K562 (cell line): ENCODE data around the gene CCDC187. TPM values are rescaled to one million over a fixed set of nuclear protein-coding genes. Genes with fewer than 3 reads are reported as not detected.

Experiments used
- ATAC-seq: fragments of 200-7000 bp; cut with Tn5 transposase; 3 replicates; pipeline ENCODE4 v1.9.1; 2020; ENCODE audit warnings: moderate library complexity
- BruUV-seq: library from RNA; stranded (reverse); fragments of 400-500 nt; replicated peaks from 2 replicates; lab custom pipeline; 2021; lab: Mats Ljungman, UMichigan
- CTCF ChIA-PET: fragments of 300-600 bp; formaldehyde crosslinking; extraction: SDS; loops from one replicate; lab custom pipeline; 2021; ENCODE audit warnings: low intra/inter-chr PET ratio; lab: Yijun Ruan, JAX
- POLR2A ChIA-PET: fragments of 300-600, 350-650 bp; sonication (Branson Sonifier 250); formaldehyde crosslinking; extraction: SDS; loops from one replicate; lab custom pipeline; 2021; ENCODE audit warnings: antibody characterized with exemption, inconsistent platforms; lab: Yijun Ruan, JAX
- DNase-seq, 4 experiments: peaks; one replicate each; pipeline versions ENCODE4 v3.0.0 to v3.0.0-alpha.2; 2011 to 2018; ENCODE audit warnings: low spot score in 3 of 4, mixed read lengths in 3 of 4; ENCODE audit errors: extremely low read depth in 1 of 4
- FAIRE-seq: peaks from 2 replicates; lab custom pipeline; 2011; peaks lifted over from hg19 to GRCh38; lab: Jason Lieb, UNC
- H2AFZ ChIP-seq: 2 replicates; pipeline ENCODE4 v1.6.0; 2011; ENCODE audit warnings: low read depth, low read length, control low read depth, inconsistent platforms
- H3K27ac ChIP-seq: fragments of 200-600 bp; 3 replicates; pipeline ENCODE4 v1.8.0; 2011; ENCODE audit warnings: low read depth, mild to moderate bottlenecking, control low read depth, inconsistent platforms, low read length, moderate library complexity, mixed read lengths; ENCODE audit errors: extremely low read depth
- H3K27me3 ChIP-seq, 2 experiments: fragments of 300-600 bp in 1 of 2; 2 replicates in 1 of 2; 3 replicates in 1 of 2; pipeline versions ENCODE4 v1.6.0 to v1.8.0; 2011; ENCODE audit warnings: inconsistent platforms in 2 of 2, low read length in 2 of 2, mild to moderate bottlenecking in 1 of 2, mixed read lengths in 1 of 2, moderate library complexity in 1 of 2; ENCODE audit not compliant: control insufficient read depth in 2 of 2, insufficient read depth in 2 of 2
- H3K36me3 ChIP-seq: fragments of 300-600 bp; 3 replicates; pipeline ENCODE4 v1.8.0; 2011; ENCODE audit warnings: mild to moderate bottlenecking, low read length, inconsistent platforms; ENCODE audit not compliant: control insufficient read depth, insufficient read depth
- H3K4me1 ChIP-seq, 2 experiments: fragments of 200-600 bp in 1 of 2; replicated peaks in 1 of 2; 2 replicates in 1 of 2; 3 replicates in 1 of 2; pipeline versions ENCODE4 v1.5.1 to v1.8.0; 2011; ENCODE audit warnings: inconsistent platforms in 2 of 2, low read length in 2 of 2, mild to moderate bottlenecking in 1 of 2, mixed read lengths in 1 of 2, moderate library complexity in 1 of 2; ENCODE audit not compliant: control insufficient read depth in 2 of 2, insufficient read depth in 2 of 2
- H3K4me2 ChIP-seq: 2 replicates; pipeline ENCODE4 v1.6.1; 2011; ENCODE audit warnings: low read length, control low read depth, inconsistent platforms, mixed read lengths; ENCODE audit not compliant: insufficient read depth
- H3K4me3 ChIP-seq: fragments of 200-600 bp; sonication (generic), shearing (Covaris generic); 2 replicates; pipeline ENCODE4 v1.5.1; 2016; ENCODE audit warnings: control low read depth, inconsistent platforms
- H3K79me2 ChIP-seq: fragments of 200-600 bp; 3 replicates; pipeline ENCODE4 v1.8.0; 2011; ENCODE audit warnings: low read length, inconsistent platforms; ENCODE audit not compliant: control insufficient read depth, insufficient read depth
- H3K9ac ChIP-seq, 2 experiments: 2 replicates each; pipeline versions ENCODE4 v1.6.0 to v1.6.1; 2011; ENCODE audit warnings: low read depth in 2 of 2, low read length in 2 of 2, control low read depth in 1 of 2, inconsistent platforms in 1 of 2, mild to moderate bottlenecking in 1 of 2, mixed read lengths in 1 of 2; ENCODE audit not compliant: insufficient read depth in 1 of 2
- H3K9me1 ChIP-seq: one replicate; pipeline ENCODE4 v1.6.0; 2011; ENCODE audit warnings: inconsistent platforms, mild to moderate bottlenecking, low read length, moderate library complexity; ENCODE audit not compliant: control insufficient read depth, insufficient read depth
- H3K9me3 ChIP-seq: replicated peaks from 2 replicates; pipeline ENCODE4 v1.5.1; 2011; ENCODE audit warnings: low read depth, low read length, inconsistent platforms; ENCODE audit not compliant: control insufficient read depth, insufficient read depth
- H4K20me1 ChIP-seq: replicated peaks from 2 replicates; pipeline ENCODE4 v1.6.1; 2011; ENCODE audit warnings: low read length, inconsistent platforms, mixed read lengths; ENCODE audit not compliant: control insufficient read depth, insufficient read depth
- DACH1 ChIP-seq: fragments of 450-650 bp; IDR thresholded peaks from 2 replicates; pipeline ENCODE4 v1.6.1; 2018; ENCODE audit not compliant: partially characterized antibody
- DIDO1 ChIP-seq: fragments of 450-650 bp; IDR thresholded peaks from 2 replicates; pipeline ENCODE4 v1.6.1; 2016; ENCODE audit warnings: low read depth, missing biosample characterization, missing genetic modification characterization
- GABPB1 ChIP-seq: sonication (generic); formaldehyde crosslinking; IDR thresholded peaks from 2 replicates; pipeline ENCODE4 v1.8.0; 2022; ENCODE audit warnings: mild to moderate bottlenecking, missing genetic modification reagents
- GATA2 ChIP-seq: sonication (generic); formaldehyde crosslinking; IDR thresholded peaks from 2 replicates; pipeline ENCODE4 v1.4.0; 2020; ENCODE audit warnings: mild to moderate bottlenecking, missing genetic modification reagents
- HDAC3 ChIP-seq: fragments of 450-650 bp; IDR thresholded peaks from 2 replicates; pipeline ENCODE4 v1.6.1; 2018; ENCODE audit warnings: borderline replicate concordance, mild to moderate bottlenecking, moderate library complexity; ENCODE audit not compliant: partially characterized antibody
- HNRNPLL ChIP-seq: fragments of 200-400 bp; formaldehyde crosslinking; IDR thresholded peaks from 2 replicates; pipeline ENCODE4 v1.6.1; 2017; ENCODE audit warnings: low read length, low read depth, mild to moderate bottlenecking; ENCODE audit not compliant: poor library complexity, severe bottlenecking
- JUNB ChIP-seq: fragments of 450-650 bp; formaldehyde crosslinking; conservative IDR thresholded peaks from 2 replicates; pipeline ENCODE4 v1.4.0; 2020; ENCODE audit warnings: mild to moderate bottlenecking
- KAT7 ChIP-seq: sonication (generic); formaldehyde crosslinking; IDR thresholded peaks from 2 replicates; pipeline ENCODE4 v1.8.0; 2022; ENCODE audit warnings: missing genetic modification reagents, mild to moderate bottlenecking, borderline replicate concordance
- NR2C1 ChIP-seq, 2 experiments: fragments of 450-650 bp; IDR thresholded peaks; 2 replicates each; pipeline ENCODE4 v1.6.1; 2017; ENCODE audit warnings: mild to moderate bottlenecking in 2 of 2, antibody characterized with exemption in 1 of 2, inconsistent platforms in 1 of 2, missing compliant biosample characterization in 1 of 2, missing genetic modification characterization in 1 of 2
- RAD51 ChIP-seq: fragments of 450-650 bp; IDR thresholded peaks from 2 replicates; pipeline ENCODE4 v1.7.1; 2016; ENCODE audit warnings: low read depth, mild to moderate bottlenecking, borderline replicate concordance
- RB1 ChIP-seq: fragments of 450-650 bp; IDR thresholded peaks from 2 replicates; pipeline ENCODE4 v1.6.1; 2017; ENCODE audit warnings: low read depth, mild to moderate bottlenecking
- RBM15 ChIP-seq: fragments of 200-400 bp; formaldehyde crosslinking; IDR thresholded peaks from 2 replicates; pipeline ENCODE4 v1.6.1; 2018; ENCODE audit warnings: mild to moderate bottlenecking, low read length, moderate library complexity; ENCODE audit not compliant: insufficient read depth
- SAFB ChIP-seq: fragments of 200-400 bp; formaldehyde crosslinking; IDR thresholded peaks from 2 replicates; pipeline ENCODE4 v1.6.1; 2017; ENCODE audit warnings: low read depth, low read length, borderline replicate concordance
- XRCC5 ChIP-seq: fragments of 200-400 bp; formaldehyde crosslinking; IDR thresholded peaks from 2 replicates; pipeline ENCODE4 v1.6.1; 2017; ENCODE audit warnings: low read depth, mild to moderate bottlenecking, low read length
- ZBTB43 ChIP-seq: sonication (generic); formaldehyde crosslinking; IDR thresholded peaks from 2 replicates; pipeline ENCODE4 v1.8.0; 2023; ENCODE audit warnings: mild to moderate bottlenecking, missing genetic modification reagents
- ZNF165 ChIP-seq: fragments of 250-450 bp; sonication (Bioruptor Pico); IDR thresholded peaks from 2 replicates; pipeline ENCODE4 v1.4.0; 2020; ENCODE audit warnings: borderline replicate concordance
- WGBS: fragments of 100-300 bp; shearing (Covaris generic); methylation state at CpG from one replicate; pipeline ENCODE4 v1.1.6; 2016; ENCODE audit warnings: low coverage, mixed read lengths; ENCODE audit not compliant: insufficient coverage; ENCODE audit errors: missing lambda C conversion rate; 5-methylcytosine and 5-hydroxymethylcytosine counted together
- in situ Hi-C: fragments of 300-500 bp; cut with MboI; formaldehyde crosslinking; loops from 4 replicates; pipeline ENCODE4 v1.15.0; 2018; ENCODE audit warnings: inconsistent platforms, mixed read lengths
- intact Hi-C: fragments of 100-400 bp; cut with micrococcal nuclease; formaldehyde crosslinking; loops from 2 replicates; pipeline ENCODE4 v1.14.2; 2022
- polyA plus RNA-seq, 8 experiments: library from polyadenylated mRNA; depleted of rRNA in 4 of 8; stranded (reverse) in 5 of 8; unstranded in 3 of 8; fragments of >200 nt; fragmentation: Nextera tagmentation in 2 of 8; fragmentation: Illumina TruSeq in 1 of 8; extraction: Ambion mirVana in 2 of 8; extraction: Trizol in 1 of 8; gene quantifications; 2 replicates each; pipeline versions ENCODE4 v1.2.1 to v1.2.3, GENCODE V29; 2011 to 2014; ENCODE audit warnings: inconsistent platforms in 1 of 8, missing spikeins in 1 of 8
- total RNA-seq, 7 experiments: library from RNA; depleted of rRNA in 6 of 7; stranded (reverse); fragments of >200 nt in 6 of 7; fragmentation: Illumina TruSeq in 2 of 7; extraction: Trizol in 2 of 7; gene quantifications; 2 replicates each; pipeline versions ENCODE4 v1.2.1 to v1.2.3, GENCODE V29; 2011 to 2021; ENCODE audit warnings: low replicate concordance in 1 of 7
- TF ChIP-seq, protein P1 (sequence below): fragments of 450-650 bp; formaldehyde crosslinking; IDR thresholded peaks from 2 replicates; pipeline ENCODE4 v1.4.0; 2020; ENCODE audit warnings: mild to moderate bottlenecking, moderate library complexity
- TF ChIP-seq, protein P2 (sequence below): fragments of 250-450 bp; sonication (Bioruptor Pico); IDR thresholded peaks from 2 replicates; pipeline ENCODE4 v1.5.0; 2021
- TF ChIP-seq, protein P3 (sequence below): fragments of 450-650 bp; IDR thresholded peaks from 2 replicates; pipeline ENCODE4 v1.6.1; 2014; ENCODE audit warnings: low read depth, mild to moderate bottlenecking, moderate library complexity, borderline replicate concordance

The CCDC187 gene
- total and polyA plus RNA-seq, 9 of the 15 experiments (the other 6 are each of a cell fraction or from before 2014, with no cell fraction given), result not detected

DNA sequence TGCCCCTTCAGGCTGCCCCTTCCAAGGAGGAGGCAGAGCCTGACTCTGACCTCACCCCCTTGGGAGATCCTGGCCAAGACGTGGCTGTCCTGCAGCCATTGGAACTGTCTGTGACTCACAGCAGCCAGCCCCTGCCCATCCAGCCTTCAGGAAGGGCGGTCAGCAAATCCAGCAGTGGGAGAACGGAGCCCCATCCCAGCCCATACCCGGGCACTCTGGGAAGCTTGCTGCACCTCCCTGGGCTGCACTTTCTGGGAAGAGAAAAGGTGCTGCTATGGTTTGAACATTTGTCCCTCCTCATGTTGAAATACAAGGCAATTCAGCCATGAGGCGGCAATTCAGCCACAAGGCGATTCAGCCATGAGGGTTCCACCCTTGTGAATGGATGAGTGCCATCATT lies 24.4 kb downstream of the CCDC187 start:
- FAIRE-seq, result no peak
- Histone ChIP-seq H4K20me1 (0 out of 2 replicates have a peak, but pooled peaks cover 11% of the 10 kb centered on the region), H3K27ac (no peak overlapping the region), H3K9me3 (no peaks in the 10 kb centered on the region; the same call in 1 of the 2 replicates), H3K9me1 (no peaks in the 10 kb centered on the region), H3K9ac (no peak overlapping the region), H3K79me2 (no peaks in the 10 kb centered on the region), H3K36me3 (no peaks in the 10 kb centered on the region), H3K4me3 (no peak overlapping the region), H2AFZ (no peak overlapping the region), H3K27me3 (peaks cover 36 to 65% of the 10 kb centered on the region in 2 experiments), H3K4me2 (no peak overlapping the region), H3K4me1 (peaks cover 0 to 49% of the 10 kb centered on the region in 2 experiments; a peak in 2 of 5 replicates)
- 12% methylated on average over 6 of the region's 6 CpGs for WGBS
- no TSS peak for BruUV-seq
- ChIA-PET CTCF (no interaction called here), POLR2A (interaction anchor here (0.7 to 1.3 kb wide), 3 partner anchors 11 to 45 kb away, joined by 3 to 4 read pairs (median 4); no protein-coding TSS in a partner anchor)
- ATAC-seq, result no peak
- in situ Hi-C loops, result loop anchor here (10.0 kb wide), 1 partner anchor 485 kb away; no protein-coding TSS in a partner anchor
- intact Hi-C loops, result no loop called here
- DNase-seq, result no peak
- TF ChIP-seq, protein P1, sequence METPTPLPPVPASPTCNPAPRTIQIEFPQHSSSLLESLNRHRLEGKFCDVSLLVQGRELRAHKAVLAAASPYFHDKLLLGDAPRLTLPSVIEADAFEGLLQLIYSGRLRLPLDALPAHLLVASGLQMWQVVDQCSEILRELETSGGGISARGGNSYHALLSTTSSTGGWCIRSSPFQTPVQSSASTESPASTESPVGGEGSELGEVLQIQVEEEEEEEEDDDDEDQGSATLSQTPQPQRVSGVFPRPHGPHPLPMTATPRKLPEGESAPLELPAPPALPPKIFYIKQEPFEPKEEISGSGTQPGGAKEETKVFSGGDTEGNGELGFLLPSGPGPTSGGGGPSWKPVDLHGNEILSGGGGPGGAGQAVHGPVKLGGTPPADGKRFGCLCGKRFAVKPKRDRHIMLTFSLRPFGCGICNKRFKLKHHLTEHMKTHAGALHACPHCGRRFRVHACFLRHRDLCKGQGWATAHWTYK (CRISPR knock-in tag), result no peak
- TF ChIP-seq SAFB, result no peak
- TF ChIP-seq RBM15, result no peak
- TF ChIP-seq, protein P2, sequence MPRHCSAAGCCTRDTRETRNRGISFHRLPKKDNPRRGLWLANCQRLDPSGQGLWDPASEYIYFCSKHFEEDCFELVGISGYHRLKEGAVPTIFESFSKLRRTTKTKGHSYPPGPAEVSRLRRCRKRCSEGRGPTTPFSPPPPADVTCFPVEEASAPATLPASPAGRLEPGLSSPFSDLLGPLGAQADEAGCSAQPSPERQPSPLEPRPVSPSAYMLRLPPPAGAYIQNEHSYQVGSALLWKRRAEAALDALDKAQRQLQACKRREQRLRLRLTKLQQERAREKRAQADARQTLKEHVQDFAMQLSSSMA (CRISPR knock-in tag), result no peak
- TF ChIP-seq ZBTB43, result no peak
- no peak for TF ChIP-seq RB1
- no peak for TF ChIP-seq GATA2 (CRISPR knock-in tag)
- no peak for TF ChIP-seq DACH1
- no peak for TF ChIP-seq JUNB
- TF ChIP-seq HDAC3, result no peak
- TF ChIP-seq DIDO1 (tag), result no peak
- no peak for TF ChIP-seq HNRNPLL
- no peak for TF ChIP-seq KAT7 (CRISPR knock-in tag)
- TF ChIP-seq, protein P3, sequence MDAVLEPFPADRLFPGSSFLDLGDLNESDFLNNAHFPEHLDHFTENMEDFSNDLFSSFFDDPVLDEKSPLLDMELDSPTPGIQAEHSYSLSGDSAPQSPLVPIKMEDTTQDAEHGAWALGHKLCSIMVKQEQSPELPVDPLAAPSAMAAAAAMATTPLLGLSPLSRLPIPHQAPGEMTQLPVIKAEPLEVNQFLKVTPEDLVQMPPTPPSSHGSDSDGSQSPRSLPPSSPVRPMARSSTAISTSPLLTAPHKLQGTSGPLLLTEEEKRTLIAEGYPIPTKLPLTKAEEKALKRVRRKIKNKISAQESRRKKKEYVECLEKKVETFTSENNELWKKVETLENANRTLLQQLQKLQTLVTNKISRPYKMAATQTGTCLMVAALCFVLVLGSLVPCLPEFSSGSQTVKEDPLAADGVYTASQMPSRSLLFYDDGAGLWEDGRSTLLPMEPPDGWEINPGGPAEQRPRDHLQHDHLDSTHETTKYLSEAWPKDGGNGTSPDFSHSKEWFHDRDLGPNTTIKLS, result no peak
- no peak for TF ChIP-seq ZNF165 (CRISPR knock-in tag)
- no peak for TF ChIP-seq RAD51
- TF ChIP-seq NR2C1 (IDR thresholded peaks at IDR 0.05), result no peak
- TF ChIP-seq NR2C1 (tag; IDR thresholded peaks at IDR 0.05), result no peak
- TF ChIP-seq GABPB1 (CRISPR knock-in tag), result no peak
- TF ChIP-seq XRCC5, result no peak
